HEK293 (cell line): Measurements from ENCODE around the gene GTF3C4.

Experiments used
- CTCF ChIA-PET: fragments of 350-600 bp; formaldehyde crosslinking; extraction: SDS; loops from one replicate; lab custom pipeline; 2021; ENCODE audit warnings: antibody characterized with exemption; lab: Yijun Ruan, JAX
- POLR2A ChIA-PET: fragments of 300-600 bp; formaldehyde crosslinking; extraction: SDS; loops from one replicate; lab custom pipeline; 2020; ENCODE audit warnings: antibody characterized with exemption, inconsistent platforms; lab: Yijun Ruan, JAX
- H3K27ac ChIP-seq: fragments of 200-500 bp; sonication (Bioruptor generic); 2 replicates; pipeline ENCODE4 v1.5.1; 2014; ENCODE audit warnings: low read depth, low read length, control low read depth, inconsistent platforms; ENCODE audit errors: extremely low read depth
- H3K36me3 ChIP-seq, 2 experiments: fragments of 200-500 bp in 1 of 2; sonication (Bioruptor generic) in 1 of 2; 1 replicate in 1 of 2; 2 replicates in 1 of 2; pipeline ENCODE4 v1.5.1; 2014 to 2017; ENCODE audit warnings: inconsistent platforms in 2 of 2, low read length in 2 of 2; ENCODE audit not compliant: control insufficient read depth in 2 of 2, insufficient read depth in 1 of 2
- H3K4me1 ChIP-seq: fragments of 200-500 bp; sonication (Bioruptor generic); 2 replicates; pipeline ENCODE4 v1.5.1; 2014; ENCODE audit warnings: mild to moderate bottlenecking, low read length, inconsistent platforms; ENCODE audit not compliant: control insufficient read depth, insufficient read depth
- H3K4me3 ChIP-seq: 2 replicates; pipeline ENCODE4 v1.5.1; 2011; ENCODE audit warnings: low read depth, mild to moderate bottlenecking, control low read depth, low read length, moderate library complexity
- H3K9me3 ChIP-seq: fragments of 200-500 bp; sonication (Bioruptor generic); 2 replicates; pipeline ENCODE4 v1.5.1; 2014; ENCODE audit warnings: low read depth, low read length, inconsistent platforms; ENCODE audit not compliant: control insufficient read depth, insufficient read depth
- BCL11B ChIP-seq: fragments of 450-650 bp; formaldehyde crosslinking; IDR thresholded peaks from 2 replicates; pipeline ENCODE4 v1.5.1; 2016; ENCODE audit warnings: low read depth, missing biosample characterization, missing genetic modification characterization
- SALL2 ChIP-seq: fragments of 450-650 bp; formaldehyde crosslinking; IDR thresholded peaks from 2 replicates; pipeline ENCODE4 v1.5.0; 2017; ENCODE audit warnings: missing biosample characterization, mild to moderate bottlenecking, missing genetic modification characterization, borderline replicate concordance
- WT1 ChIP-seq: fragments of 450-650 bp; formaldehyde crosslinking; IDR thresholded peaks from 2 replicates; pipeline ENCODE4 v1.5.1; 2016; ENCODE audit warnings: missing biosample characterization, missing genetic modification characterization
- ZBTB21 ChIP-seq: fragments of 450-650 bp; formaldehyde crosslinking; IDR thresholded peaks from 2 replicates; pipeline ENCODE4 v1.5.1; 2017; ENCODE audit warnings: missing biosample characterization, missing genetic modification characterization
- ZNF174 ChIP-seq: fragments of 450-650 bp; formaldehyde crosslinking; IDR thresholded peaks from 2 replicates; pipeline ENCODE4 v1.5.0; 2017; ENCODE audit warnings: missing biosample characterization, mild to moderate bottlenecking, missing genetic modification characterization
- ZNF211 ChIP-seq: fragments of 450-650 bp; formaldehyde crosslinking; IDR thresholded peaks from 2 replicates; pipeline ENCODE4 v1.5.1; 2016; ENCODE audit warnings: low read depth, missing biosample characterization, missing genetic modification characterization
- ZNF248 ChIP-seq: fragments of 450-650 bp; formaldehyde crosslinking; IDR thresholded peaks from 2 replicates; pipeline ENCODE4 v1.5.1; 2017; ENCODE audit warnings: missing biosample characterization, missing genetic modification characterization
- ZNF302 ChIP-seq: fragments of 450-650 bp; formaldehyde crosslinking; IDR thresholded peaks from 2 replicates; pipeline ENCODE4 v1.5.1; 2016; ENCODE audit warnings: missing biosample characterization, missing genetic modification characterization, low read depth
- ZNF394 ChIP-seq: fragments of 450-650 bp; formaldehyde crosslinking; IDR thresholded peaks from 2 replicates; pipeline ENCODE4 v1.5.1; 2016; ENCODE audit warnings: missing biosample characterization, missing genetic modification characterization, mild to moderate bottlenecking, moderate library complexity, borderline replicate concordance
- ZNF596 ChIP-seq: fragments of 450-650 bp; IDR thresholded peaks from 2 replicates; pipeline ENCODE4 v1.5.0; 2018; ENCODE audit warnings: missing biosample characterization, mild to moderate bottlenecking, missing genetic modification characterization, moderate library complexity
- ZNF654 ChIP-seq: fragments of 450-650 bp; formaldehyde crosslinking; IDR thresholded peaks from 2 replicates; pipeline ENCODE4 v1.5.1; 2016; ENCODE audit warnings: low read depth, missing biosample characterization, missing genetic modification characterization
- ZNF76 ChIP-seq: fragments of 450-650 bp; formaldehyde crosslinking; IDR thresholded peaks from 2 replicates; pipeline ENCODE4; 2016; ENCODE audit warnings: low read depth, missing biosample characterization, missing genetic modification characterization, borderline replicate concordance
- ZNF791 ChIP-seq: fragments of 450-650 bp; formaldehyde crosslinking; IDR thresholded peaks from 2 replicates; pipeline ENCODE4 v1.5.1; 2016; ENCODE audit warnings: missing biosample characterization, missing genetic modification characterization
- ZNF792 ChIP-seq: fragments of 450-650 bp; formaldehyde crosslinking; IDR thresholded peaks from 2 replicates; pipeline ENCODE4 v1.5.1; 2016; ENCODE audit warnings: missing biosample characterization, missing genetic modification characterization
- ZNF830 ChIP-seq: fragments of 450-650 bp; IDR thresholded peaks from 2 replicates; pipeline ENCODE4 v1.5.0; 2018; ENCODE audit warnings: missing biosample characterization, missing genetic modification characterization, low read depth, mild to moderate bottlenecking, moderate library complexity
- TF ChIP-seq, protein P1 (sequence below): fragments of 450-650 bp; formaldehyde crosslinking; IDR thresholded peaks from 2 replicates; pipeline ENCODE4 v1.5.1; 2016; ENCODE audit warnings: missing biosample characterization, missing genetic modification characterization
- TF ChIP-seq, protein P2 (sequence below): fragments of 450-650 bp; formaldehyde crosslinking; IDR thresholded peaks from 2 replicates; pipeline ENCODE4 v1.5.1; 2016; ENCODE audit warnings: missing biosample characterization, missing genetic modification characterization

Gene GTF3C4

DNA sequence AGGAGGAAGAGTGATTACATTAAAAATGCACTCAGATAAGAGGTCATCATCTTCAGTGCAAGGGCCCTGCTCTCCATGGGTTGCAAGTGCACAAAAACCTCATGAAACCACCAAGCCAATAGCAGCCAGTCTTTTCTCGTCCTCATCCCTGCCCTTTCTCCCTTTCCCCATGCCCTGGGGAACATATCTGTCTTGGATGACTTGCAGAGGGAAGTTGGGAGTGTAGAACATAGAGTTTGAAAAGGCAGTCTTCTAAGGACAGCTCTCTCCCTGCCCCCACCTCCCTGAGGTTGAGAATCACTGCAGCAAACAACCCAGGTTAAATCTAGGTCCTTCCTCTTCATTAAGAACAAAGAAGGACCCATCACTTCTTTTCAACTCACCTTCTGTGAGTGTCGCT, 22.5 kb upstream of the GTF3C4 start:
- Histone ChIP-seq H3K4me3 (no peak overlapping the region), H3K4me1 (no peaks in the 10 kb centered on the region), H3K27ac (no peak overlapping the region), H3K36me3 (peaks cover 7 to 96% of the 10 kb centered on the region in 2 experiments; a peak in 2 of 3 replicates), H3K9me3 (no peaks in the 10 kb centered on the region)
- POLR2A ChIA-PET, result no interaction called here
- CTCF ChIA-PET, result no interaction called here
- no peak for TF ChIP-seq ZNF76 (tag by site-specific recombination)
- TF ChIP-seq ZNF792 (tag by site-specific recombination), result no peak
- TF ChIP-seq ZBTB21, result no peak
- no peak for TF ChIP-seq WT1 (tag by site-specific recombination)
- no peak for TF ChIP-seq ZNF174
- TF ChIP-seq BCL11B, result no peak

GRCh38 chr9:132648283-132648682, 22.0 kb upstream of the GTF3C4 start:
- H3K4me1 ChIP-seq, result no peaks in the 10 kb centered on the region
- peaks cover 4 to 91% of the 10 kb centered on the region in 2 experiments; a peak in 2 of 3 replicates for H3K36me3 ChIP-seq
- no peak overlapping the region for H3K27ac ChIP-seq
- TF ChIP-seq BCL11B, result no peak
- TF ChIP-seq, all 188 proteins: peak for 0
- Histone ChIP-seq H3K9me3 (no peaks in the 10 kb centered on the region), H3K4me3 (no peak overlapping the region)
- ChIA-PET CTCF (interaction anchor here (0.6 kb wide), 1 partner anchor 73 kb away, joined by 4 read pairs; no protein-coding TSS in a partner anchor), POLR2A (no interaction called here)

DNA sequence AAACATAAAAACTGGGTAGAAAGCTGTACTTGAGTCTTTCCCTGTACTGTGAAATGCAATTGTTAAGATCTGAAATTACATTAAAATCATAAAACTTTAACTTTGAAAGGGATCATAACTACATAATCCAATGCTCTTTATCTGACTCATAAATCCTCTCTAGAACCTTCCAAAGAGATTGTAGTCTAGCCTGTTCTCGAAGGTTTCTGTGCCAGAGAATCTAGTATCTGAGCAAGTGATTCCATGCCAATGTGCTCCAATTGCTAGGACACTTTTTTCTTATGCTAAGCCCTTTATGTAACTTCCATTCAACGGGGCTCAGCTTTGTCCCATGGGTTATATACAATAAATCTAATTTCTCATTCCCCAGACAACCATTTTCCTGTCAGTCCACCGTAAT, 21.6 kb upstream of the GTF3C4 start:
- POLR2A ChIA-PET, result no interaction called here
- no peak overlapping the region for H3K27ac ChIP-seq
- CTCF ChIA-PET, result interaction anchor here (0.6 to 1.4 kb wide), 2 partner anchors 10 to 73 kb away, joined by 3 to 4 read pairs; no protein-coding TSS in a partner anchor
- no peak overlapping the region for H3K4me3 ChIP-seq
- TF ChIP-seq ZNF830 (tag by site-specific recombination) (no peak), ZNF302 (no peak), ZNF791 (no peak), ZNF211 (tag by site-specific recombination) (no peak), BCL11B (no peak)
- H3K9me3 ChIP-seq, result no peaks in the 10 kb centered on the region
- no peaks in the 10 kb centered on the region for H3K4me1 ChIP-seq
- H3K36me3 ChIP-seq, result peaks cover 5 to 87% of the 10 kb centered on the region in 2 experiments; a peak in 2 of 3 replicates

DNA sequence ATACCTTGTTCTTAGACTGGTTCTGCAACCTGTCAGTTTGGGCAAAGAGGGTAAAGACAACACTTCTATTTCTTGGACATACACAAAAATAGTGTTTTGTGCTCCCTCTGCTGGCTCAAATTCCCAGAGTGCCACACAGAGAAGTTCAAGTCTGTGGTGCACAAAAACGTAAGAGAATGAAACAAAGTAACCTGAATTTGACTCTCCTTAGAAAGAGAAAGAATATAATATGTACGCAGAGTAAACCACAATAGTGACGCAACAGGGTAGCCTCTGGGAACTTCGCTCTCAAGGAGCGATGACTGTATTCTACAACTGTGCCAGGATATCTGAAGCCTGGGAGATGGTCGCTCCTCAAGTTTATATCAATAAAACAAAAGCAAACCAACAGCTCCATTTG, 19.0 kb upstream of the GTF3C4 start:
- ChIA-PET CTCF (interaction anchor here (0.6 to 1.6 kb wide), 7 partner anchors 8 to 241 kb away, joined by 3 to 6 read pairs (median 3); partner anchors contain the start of gene CFAP77), POLR2A (no interaction called here)
- no peaks in the 10 kb centered on the region for H3K9me3 ChIP-seq
- no peaks in the 10 kb centered on the region for H3K4me1 ChIP-seq
- H3K27ac ChIP-seq, result no peak overlapping the region
- peaks cover 15 to 72% of the 10 kb centered on the region in 2 experiments for H3K36me3 ChIP-seq
- H3K4me3 ChIP-seq, result no peak overlapping the region
- TF ChIP-seq, protein P1, sequence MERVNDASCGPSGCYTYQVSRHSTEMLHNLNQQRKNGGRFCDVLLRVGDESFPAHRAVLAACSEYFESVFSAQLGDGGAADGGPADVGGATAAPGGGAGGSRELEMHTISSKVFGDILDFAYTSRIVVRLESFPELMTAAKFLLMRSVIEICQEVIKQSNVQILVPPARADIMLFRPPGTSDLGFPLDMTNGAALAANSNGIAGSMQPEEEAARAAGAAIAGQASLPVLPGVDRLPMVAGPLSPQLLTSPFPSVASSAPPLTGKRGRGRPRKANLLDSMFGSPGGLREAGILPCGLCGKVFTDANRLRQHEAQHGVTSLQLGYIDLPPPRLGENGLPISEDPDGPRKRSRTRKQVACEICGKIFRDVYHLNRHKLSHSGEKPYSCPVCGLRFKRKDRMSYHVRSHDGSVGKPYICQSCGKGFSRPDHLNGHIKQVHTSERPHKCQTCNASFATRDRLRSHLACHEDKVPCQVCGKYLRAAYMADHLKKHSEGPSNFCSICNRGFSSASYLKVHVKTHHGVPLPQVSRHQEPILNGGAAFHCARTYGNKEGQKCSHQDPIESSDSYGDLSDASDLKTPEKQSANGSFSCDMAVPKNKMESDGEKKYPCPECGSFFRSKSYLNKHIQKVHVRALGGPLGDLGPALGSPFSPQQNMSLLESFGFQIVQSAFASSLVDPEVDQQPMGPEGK (tag by site-specific recombination), result no peak
- no peak for TF ChIP-seq ZNF596 (tag by site-specific recombination)
- peak; percentile 12; the same call in 1 of the 2 replicates for TF ChIP-seq ZNF654 (tag by site-specific recombination)
- no peak for TF ChIP-seq ZNF394
- TF ChIP-seq, protein P2, sequence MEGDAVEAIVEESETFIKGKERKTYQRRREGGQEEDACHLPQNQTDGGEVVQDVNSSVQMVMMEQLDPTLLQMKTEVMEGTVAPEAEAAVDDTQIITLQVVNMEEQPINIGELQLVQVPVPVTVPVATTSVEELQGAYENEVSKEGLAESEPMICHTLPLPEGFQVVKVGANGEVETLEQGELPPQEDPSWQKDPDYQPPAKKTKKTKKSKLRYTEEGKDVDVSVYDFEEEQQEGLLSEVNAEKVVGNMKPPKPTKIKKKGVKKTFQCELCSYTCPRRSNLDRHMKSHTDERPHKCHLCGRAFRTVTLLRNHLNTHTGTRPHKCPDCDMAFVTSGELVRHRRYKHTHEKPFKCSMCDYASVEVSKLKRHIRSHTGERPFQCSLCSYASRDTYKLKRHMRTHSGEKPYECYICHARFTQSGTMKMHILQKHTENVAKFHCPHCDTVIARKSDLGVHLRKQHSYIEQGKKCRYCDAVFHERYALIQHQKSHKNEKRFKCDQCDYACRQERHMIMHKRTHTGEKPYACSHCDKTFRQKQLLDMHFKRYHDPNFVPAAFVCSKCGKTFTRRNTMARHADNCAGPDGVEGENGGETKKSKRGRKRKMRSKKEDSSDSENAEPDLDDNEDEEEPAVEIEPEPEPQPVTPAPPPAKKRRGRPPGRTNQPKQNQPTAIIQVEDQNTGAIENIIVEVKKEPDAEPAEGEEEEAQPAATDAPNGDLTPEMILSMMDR (tag by site-specific recombination), result peak; percentile 35; the same call in 1 of the 2 replicates
- TF ChIP-seq SALL2 (tag by site-specific recombination), result no peak
- no peak for TF ChIP-seq ZNF248 (tag by site-specific recombination)
